HG03159 (cell line): ENCODE results near the gene KANK3.

Experiments used
- ATAC-seq: cut with Tn5 transposase; IDR thresholded peaks from one replicate; pipeline ENCODE4 v1.9.1; 2021; ENCODE audit warnings: mild to moderate bottlenecking, moderate library complexity; ENCODE audit not compliant: unreplicated experiment

KANK3 gene

DNA sequence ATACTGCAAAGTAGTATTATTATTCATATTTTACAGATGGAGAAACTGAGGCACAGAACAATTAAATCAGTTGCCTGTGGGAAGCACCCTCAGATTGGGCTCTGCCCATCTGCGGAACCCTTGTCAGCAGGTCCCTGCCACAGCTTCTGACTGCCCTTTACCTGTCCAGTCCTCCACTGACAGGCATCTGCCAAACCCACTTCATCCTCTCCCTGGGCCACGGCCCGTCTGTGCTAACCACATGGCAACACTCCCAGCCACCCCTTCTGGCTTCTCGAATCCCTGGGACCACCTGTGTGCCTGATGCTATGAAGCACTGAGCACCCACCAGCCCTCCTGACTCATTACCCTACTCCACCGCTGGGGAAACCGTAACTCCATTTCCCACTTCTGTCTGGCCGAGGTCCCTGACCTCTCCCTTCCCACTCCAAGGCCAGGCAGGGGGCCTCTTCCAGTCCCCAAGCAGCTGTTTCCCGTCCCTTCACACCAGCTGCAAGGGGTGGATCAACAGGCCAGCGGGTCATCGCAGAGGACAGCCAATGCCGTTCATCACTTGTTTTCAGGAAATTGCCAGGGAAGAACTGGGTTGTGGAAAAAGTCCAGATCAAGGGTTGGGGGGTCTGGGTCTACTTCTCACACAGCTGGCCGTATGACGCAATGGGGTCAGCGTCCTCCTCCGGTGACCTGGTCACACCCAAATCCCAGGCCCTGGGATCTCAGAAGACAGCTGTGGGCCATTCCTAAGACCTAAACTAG lies 2.5 kb downstream of the KANK3 start:
- ATAC-seq, result no peak

DNA sequence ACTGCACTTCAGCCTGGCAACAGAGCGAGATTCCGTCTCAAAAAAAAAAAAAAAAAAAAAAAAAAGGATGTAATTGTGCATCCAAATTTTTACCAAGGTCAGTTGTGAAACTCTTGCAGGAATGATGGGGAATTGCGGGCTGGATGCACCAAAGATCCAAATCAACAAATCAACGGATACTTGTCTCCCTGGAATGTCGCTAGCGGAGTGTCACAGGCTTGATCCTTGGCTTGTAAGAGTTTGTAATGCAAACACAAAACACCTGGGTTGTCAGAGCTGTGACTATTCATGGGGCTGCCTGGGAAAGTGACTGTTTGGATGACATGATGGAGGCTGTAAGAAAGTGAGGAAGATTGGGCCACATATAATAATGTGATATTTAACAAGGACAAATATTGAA lies 4.2 kb downstream of the KANK3 start:
- ATAC-seq, result no peak

DNA sequence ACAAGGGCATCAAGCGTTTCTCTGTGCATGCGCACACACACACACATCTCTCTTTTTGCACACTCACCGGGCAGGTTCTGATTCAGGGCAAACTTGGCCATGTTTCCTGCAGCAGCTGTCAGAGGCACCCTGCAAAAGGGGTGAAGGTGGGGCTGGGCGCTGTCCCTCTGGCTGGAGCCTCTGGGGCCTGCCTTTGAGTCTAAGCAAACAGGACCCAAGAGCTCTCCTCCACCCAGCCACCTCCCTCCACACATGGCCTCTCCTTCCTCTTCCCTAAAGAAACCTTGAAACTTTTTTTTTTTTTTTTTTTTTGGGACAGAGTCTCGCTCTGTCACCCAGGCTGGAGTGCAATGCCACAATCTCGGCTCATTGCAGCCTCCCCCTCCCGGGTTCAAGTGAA lies 5.3 kb downstream of the KANK3 start:
- ATAC-seq, result no peak

GRCh38 chr19:8336660-8337059 lies 6.4 kb downstream of the KANK3 start:
- ATAC-seq, result no peak

GRCh38 chr19:8336072-8336569 lies 6.9 kb downstream of the KANK3 start:
- ATAC-seq, result no peak

- no peak for ATAC-seq
These were observed 7.6 kb downstream of the KANK3 start for GRCh38 chr19:8335343-8336071.

DNA sequence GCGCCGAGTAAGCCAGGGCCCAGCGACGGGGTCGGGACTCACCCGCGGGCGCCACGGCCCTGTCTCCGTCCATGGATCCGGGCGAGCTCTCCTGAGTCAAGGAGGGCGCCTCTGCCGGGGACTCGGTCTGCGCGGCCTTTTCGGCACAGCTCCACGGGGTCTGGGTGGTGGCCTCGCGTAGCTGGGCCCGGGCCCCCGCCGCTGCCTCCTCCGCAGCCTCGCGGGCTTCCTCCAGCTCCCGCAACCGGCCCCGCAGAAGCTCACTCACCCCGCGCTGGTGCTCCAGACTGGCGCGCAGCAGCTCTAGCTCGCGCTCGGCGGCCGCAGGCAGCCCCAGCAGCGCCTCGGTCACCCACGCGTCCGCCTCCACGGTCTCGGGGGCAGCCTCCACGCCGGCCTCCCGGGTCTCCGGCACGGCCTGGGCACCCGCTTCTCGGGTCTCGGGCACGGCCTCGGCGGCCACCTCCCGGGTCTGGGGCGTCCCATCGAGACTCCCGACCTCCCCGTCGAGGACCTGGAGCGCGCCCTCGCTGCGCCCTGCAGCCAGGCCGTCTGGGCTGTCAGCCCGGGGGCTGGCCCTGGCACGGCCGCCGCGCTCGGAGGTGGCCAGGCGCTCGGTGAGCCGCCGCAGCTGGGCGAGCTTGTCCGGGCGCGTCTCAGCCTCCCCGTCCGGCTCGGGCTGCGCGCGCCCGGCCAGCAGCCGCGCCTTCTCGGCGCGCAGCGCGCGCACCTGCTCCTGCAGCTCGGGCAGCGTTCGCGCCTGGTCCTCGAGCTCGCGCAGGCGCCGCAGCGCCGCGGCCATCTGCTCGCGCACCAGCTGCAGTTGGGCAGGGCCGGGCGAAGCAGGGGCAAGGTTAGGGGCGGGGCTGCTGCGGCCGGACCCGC lies 8.4 kb downstream of the KANK3 start:
- ATAC-seq, result no peak

DNA sequence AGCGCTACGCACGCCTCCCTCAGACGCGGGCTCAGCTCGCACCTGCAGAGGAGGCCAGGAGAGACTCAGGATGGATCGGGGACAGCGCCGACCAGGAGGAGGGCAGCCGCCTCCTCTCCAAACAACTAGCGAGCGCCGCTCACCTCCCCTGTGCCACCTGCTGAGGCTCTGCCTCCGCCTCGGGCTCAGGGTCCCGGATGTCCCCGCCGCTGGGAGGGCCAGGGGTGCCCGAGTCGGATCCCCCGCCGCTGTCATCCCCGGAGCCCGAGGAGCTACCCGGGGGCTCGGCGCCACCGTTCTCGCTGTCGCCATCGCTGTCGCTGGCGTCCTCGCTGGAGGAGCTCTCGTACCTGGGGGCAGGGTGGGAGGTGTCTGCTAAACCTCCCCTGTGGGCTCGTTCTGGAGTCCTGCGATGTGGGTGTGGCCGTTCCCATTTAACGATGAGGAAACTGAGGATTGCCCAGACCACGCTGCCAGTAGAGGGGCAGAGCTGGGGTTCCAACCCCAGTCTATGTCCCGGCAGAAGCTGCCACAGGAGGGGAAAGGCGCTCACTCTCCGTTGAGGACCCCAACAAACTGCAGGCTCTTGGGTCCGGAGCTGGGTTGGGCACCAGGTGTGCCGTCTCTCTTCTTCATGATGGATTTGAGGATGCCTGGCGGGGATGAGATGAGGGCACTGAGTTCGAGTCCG lies 9.2 kb downstream of the KANK3 start:
- ATAC-seq, result no peak

GRCh38 chr19:8332976-8333766 lies 9.9 kb downstream of the KANK3 start:
- ATAC-seq, result no peak

DNA sequence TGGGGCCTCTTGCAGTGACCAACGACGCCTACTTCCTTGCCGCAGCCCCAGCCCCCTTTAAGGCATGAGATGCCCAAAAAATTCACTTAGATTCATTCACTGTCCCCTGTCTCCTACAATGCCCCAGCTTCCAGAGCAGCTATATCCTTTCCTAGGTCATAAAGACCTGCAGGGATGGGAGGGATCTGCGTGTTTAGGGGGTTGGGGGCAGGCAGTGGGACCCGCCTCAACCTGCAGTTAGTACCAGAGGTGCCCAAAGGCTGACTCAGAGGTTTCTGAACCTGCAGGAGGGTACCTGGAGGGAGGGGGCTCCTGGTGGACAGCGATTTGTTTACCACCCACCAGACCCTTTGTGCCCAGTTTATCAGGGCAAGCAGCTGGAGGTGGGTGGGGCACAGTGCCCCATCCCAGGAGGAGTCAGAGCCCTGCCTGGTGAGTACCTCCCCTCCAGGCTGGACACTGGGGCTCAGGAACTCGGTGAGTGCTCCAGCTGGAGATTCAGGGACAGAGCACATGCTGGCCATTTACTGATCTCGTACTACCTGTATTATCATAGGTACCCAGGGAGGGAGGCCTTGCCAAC lies 11.7 kb downstream of the KANK3 start:
- ATAC-seq, result no peak

DNA sequence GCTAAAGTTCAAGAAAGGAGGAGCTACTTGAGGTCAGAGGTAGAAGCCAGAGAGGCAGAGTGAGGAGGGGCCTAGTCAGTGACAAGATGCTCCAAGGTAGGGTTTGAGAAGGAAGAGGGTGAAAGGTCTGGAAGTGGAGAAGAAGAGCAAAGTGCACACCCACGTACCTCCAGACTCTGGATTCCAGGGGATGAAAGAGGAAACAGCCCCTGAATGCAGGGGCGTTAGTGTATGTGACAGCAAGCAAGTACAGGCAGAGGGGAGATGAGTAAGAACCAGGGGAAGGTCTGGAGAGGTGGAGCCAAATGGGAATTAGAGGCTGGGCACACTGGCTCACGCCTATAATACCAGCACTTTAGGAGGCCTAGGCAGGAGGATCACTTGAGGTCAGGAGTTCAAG lies 13.1 kb downstream of the KANK3 start:
- ATAC-seq, result no peak

DNA sequence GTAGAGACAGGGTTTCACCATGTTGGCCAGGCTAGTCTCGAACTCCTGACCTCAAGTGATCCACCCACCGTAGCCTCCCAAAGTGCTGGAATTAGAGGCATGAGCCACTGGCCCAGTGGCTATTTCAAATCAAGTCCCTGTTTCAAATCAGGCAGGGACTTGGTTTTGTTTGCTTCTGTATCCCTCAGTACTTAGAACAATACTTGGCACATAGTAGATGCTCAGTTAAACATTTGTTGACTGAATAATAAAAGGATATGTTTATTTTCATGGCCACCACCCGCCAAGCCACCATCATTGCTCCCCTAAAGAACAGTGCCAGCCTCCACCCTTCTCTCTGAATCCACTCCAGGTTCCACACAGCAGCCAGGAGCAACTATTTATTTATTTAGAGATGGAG lies 17.6 kb downstream of the KANK3 start:
- no peak for ATAC-seq

DNA sequence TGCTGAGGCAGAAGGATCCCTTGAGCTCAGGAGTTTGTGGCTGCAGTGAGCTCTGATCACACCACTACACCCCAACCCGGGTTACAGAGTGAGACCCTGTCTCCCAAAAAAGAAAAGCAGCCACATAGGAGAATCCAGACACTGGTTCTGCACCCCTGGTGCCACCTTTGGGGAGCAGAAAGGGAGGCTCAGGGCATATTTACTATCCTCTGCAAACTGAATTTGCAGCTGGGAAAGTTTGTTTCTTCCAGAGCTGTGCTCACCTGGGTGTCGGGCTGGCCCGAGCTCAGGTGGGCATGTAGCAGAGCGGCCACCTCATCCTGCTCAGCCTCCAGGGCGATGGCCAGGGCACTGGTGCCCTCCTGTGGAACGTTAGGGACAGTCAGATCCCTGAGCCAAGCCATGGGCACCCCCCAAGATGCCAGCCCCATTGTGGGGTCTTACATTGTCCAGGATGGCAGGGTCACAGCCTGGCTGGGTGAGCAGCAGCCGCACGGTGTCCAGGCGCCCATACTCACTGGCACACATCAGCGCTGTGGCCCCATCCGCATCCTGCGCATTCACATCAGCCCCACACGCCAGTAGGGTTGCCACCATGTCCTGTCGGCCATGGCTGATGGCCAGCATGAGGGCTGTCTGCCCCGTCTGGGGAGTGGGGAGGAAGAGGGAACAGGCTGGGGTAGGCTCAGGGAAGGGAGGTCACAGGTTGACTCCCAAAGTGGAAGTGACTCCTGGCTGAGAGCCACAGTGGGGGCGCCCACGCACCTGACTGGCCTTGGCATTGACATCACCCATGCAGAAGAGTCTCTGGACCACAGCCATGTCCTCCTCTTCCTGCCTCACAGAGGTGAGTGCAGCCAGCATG lies 18.6 kb downstream of the KANK3 start:
- ATAC-seq, result no peak

DNA sequence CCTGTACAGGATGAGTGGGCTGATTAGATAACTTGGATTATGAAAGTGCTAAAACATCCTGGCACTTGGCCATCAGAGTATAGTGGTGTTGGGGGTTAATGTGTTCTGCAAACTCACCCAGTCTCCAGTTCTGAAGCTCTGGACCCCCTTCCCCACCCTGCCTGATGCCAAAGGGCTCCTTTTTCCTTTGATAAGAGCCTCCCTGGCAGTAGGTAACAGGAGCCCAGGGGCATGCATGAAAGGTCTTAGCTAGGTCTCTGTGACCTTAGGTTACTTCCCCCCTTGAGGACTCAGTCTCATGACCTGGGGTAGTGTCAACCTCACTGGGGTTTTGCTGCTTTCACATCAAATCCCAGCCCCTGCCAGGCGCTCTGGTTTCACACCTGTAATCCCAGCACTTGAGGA lies 19.3 kb downstream of the KANK3 start:
- no peak for ATAC-seq

GRCh38 chr19:8322638-8322997 lies 20.4 kb downstream of the KANK3 start:
- no peak for ATAC-seq

DNA sequence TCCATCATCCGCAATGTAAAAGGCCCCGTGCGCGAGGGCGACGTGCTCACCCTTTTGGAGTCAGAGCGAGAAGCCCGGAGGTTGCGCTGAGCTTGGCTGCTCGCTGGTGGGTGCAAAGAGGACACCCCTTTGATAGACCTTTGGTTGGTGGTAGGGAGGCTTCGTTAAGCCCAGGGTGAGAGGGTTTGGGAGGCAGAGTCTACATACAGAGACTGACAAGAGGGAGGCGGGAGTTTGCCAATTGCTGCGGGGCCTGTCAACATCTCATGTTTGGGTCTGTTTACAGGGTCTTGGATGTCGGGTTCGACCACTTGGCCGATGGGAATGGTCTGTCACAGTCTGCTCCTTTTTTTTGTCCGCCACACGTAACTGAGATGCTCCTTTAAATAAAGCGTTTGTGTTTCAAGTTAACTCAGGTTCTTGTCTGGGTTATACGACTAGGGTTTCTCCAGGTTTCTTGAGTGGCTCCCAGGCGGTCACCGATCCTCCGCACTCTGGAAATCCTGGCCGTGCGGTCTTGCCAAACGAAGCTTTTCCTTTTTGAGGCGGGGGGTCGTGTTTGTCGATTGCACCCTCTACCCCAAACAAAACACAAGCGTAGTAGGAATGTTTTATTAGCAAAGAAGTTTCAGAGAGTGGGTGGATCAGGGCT lies 20.9 kb downstream of the KANK3 start:
- ATAC-seq, result no peak

GRCh38 chr19:8321067-8321985 lies 21.7 kb downstream of the KANK3 start, which contains the start of the genes NDUFA7 and RPS28:
Gene NDUFA7, minus strand, starts transcription at chr19:8321375. Its CDS starts 17 bp downstream, at chr19:8321358.
Gene RPS28, plus strand, starts transcription at chr19:8321496. Its CDS starts 35 bp downstream, at chr19:8321531.
- ATAC-seq, result peak; percentile 85
